HG03442 (cell line): ENCODE measurements around the gene RNF166.

Source experiments
- ATAC-seq: cut with Tn5 transposase; IDR thresholded peaks from one replicate; pipeline ENCODE4 v1.9.1; 2021; ENCODE audit warnings: mild to moderate bottlenecking, moderate library complexity; ENCODE audit not compliant: unreplicated experiment

The RNF166 gene

DNA sequence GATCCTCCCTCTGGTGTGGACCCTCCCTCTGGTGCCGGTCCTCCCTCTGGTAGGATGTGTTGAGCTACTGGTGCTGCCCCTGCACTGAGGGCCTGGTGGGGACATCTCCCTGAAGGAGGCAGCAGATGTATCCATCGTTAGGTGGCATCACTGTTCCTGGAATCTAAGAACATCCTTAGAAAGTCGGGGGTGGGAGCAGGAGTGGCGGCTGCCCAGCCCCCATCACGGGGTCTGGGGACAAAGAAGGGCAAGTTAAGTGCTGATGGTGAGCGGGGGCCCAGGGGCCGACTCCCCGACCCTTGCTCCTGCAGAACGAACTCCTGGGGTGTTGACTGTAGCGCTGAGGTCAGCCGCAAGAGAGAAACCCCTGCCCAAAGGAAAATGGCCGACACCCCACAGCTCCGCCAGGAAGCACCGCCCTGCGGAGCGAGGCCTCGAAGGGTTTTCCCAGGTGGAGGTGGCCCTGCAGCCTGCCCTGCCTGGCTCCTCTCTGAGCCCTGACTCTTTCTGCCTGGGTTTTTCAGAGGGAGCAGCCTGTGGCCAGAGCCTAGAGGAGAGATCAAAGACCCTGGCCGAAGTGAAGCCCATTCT is 5.6 kb upstream of the RNF166 start:
- ATAC-seq, result no peak

DNA sequence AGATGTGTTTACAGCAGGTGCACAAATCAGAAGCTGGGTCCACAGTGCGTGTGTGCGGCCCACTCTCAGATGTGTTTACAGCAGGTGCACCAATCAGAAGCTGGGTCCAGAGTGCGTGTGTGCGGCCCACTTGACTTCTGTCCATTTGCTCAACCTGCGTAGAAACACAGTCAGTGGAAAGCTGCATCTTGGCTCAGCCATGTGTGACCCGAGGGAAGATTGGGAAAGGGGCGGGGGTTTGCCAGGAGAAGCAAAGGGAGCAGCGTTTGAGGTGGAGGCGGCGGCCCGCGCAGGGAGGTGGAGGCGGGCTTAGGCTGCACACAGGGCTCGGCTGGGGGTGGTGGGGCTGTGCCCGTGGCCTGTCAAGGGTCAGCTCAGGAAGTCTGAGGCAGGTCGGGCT is 4.3 kb upstream of the RNF166 start:
- ATAC-seq, result no peak

DNA sequence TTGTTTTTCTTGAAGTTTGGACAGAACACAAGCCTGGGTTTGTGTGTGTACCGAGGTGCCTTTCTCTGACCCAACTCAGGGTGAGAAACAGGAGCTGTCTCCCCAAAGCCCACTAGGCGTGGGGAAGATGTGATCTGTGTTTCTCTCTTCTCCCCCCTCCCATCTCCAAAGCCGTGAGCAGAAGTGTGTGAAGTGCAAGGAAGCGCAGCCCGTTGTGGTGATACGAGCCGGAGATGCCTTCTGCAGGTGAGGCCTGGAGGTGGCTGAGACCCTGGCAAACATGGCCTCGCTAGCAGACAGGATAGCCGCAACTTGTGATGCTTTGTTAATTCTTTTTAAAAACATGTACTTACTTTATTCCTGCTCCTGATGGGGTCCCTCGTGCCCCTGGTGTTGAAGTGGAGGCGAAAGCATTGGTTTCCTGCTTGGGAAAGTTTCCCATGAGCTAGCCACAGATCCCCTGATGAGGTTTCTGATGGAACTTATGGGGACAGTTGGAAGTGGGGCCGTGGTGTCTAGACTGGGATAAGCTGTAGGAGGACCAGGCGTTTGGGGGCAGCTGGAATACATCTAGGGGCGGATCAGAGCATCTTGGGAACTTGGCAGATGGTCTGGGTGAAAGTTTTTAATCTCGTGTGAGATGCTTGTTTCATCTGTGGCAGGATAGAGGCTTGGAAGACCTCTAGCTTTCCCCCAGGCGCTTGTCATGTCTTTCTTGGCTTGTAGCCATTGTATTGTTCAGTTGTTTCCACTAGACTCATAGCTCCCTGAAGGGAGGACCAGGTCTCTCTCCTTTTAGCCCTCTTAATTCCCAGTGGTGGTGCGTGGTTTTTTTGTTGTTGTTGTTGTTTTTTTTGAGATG is 988 bp upstream of the RNF166 start:
- no peak for ATAC-seq

DNA sequence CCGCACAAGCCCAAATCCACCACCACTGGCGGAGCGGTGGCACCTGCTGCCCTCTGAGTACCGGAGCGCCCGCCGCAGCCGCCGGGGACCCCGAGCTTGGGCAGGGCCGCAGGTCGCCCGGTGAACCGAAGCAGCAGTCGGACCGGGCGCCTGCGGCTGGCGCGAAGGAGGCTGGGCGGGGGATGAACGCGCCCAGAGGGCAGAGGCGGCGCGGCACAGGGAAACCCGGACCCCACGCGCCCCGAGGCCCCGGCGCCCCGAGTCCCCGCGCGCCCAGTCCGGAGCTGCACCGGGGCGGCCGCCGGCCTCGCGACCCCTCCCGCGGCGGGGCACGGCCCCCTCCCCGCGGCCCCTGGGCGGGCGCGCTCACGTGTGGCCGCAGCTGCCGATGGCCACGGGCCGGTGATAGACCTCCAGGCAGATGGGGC is 393 bp downstream of the RNF166 start:
- ATAC-seq, result peak; percentile 10

DNA sequence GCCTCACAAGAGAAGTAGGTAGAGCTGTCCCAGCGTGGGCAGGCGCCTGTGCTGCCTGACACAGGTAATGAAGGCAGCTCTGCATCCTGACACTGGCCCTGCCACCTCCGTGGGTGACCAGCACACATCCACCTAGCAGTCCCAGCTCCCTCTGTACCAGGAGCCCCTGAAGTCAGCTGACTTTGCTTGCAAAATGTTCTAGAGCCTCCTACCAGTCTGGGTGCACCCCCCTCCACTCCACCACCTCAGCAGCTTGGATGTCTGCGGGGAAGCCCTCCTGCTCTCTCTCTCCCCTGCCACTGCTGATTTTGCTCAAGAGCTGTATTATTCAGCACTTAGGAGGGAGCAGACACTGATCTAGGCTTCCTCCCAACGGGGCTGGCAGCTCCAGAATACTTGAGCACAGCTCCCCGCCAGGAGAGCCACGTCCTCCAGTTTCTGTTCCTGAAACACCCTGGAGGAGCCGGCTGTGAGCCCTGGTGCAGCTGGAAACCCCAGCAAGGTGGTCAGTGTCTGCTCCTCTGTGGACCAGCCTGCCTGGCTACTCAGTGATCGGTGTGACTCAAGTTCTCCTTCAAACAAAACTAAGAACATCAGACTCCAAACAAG is 1.0 kb downstream of the RNF166 start:
- no peak for ATAC-seq

DNA sequence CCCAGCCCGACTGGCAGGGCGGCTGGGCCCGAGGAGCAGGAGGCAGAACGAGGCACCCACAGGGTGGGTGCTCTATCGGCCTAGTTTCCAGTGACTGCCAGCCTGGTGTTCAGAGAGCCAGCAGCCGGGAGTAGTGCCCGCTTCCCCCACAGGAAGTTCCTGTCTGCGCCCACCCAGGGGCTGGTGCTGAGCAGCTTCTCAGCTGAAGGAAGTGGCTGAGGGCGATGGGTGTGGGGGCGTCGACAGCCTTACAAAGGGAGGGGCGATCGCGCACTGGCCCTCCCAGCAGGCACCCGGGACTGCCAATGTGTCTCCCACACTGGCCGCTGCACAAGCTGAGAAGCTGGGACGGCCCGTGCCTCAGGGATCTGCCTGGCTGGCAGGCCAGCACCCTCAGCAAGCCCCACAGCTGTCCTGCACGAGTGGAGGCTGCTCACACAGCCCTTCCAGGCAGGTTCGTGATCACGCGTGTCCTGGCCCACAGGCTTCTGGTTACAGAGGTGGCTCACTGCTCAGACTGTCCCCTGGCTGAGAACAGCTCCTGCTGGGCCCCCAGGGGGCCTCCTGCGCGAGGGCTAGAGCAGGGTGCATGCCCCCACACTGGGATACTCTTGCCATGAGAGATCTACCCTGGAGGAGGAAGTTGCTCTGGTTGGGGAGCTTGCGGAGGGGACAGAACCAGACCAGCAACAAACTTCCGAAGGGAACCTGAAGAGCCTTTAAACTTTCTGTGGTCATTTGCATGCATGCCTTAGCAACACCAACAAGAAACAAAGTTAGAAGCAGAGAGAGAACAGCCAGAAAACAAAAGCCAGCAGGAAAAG is 2.5 kb downstream of the RNF166 start:
- ATAC-seq, result no peak

DNA sequence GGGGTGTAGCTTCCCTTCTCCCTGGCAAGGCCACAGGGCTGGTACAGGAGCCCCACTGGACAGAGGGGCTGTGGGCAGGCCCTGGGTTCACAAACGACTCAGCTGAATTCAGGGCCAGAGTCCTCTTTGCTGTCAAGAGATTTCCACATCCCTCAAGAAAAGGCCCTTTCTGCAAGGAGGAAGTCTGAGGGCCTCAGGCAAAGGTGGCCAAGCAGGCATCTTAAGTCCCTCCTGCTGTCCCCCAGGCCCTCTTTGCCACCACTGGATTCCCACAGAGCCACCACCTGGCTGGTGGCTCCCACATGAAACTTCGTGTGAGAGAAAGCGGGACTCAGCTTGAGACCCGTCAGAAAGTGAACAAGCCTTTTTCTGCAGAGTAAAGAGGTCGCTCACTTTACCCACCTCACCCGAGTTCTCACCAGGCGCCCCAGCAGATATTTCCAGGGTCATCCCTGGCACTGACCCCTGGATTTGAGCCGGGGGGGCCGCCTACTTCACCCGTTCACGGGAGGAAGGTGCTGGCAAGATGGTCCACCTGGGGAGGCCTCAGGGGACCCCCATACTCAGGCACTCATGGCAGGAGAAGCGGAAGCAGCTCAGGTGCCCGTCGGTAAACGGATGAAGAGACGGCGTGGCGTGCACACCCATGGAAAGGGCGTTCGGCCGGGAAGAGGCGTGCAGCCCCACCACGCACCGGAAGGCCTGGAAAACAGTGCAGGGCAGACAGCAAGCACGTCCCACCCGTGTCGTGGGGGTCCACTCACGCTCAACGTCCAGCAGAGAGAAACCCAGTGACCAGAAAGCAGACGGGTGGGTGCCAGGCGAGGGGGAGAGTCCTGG is 3.6 kb downstream of the RNF166 start:
- no peak for ATAC-seq

- ATAC-seq, result no peak
Measured at GRCh38 chr16:88701581-88702370, 4.4 kb downstream of the RNF166 start.

DNA sequence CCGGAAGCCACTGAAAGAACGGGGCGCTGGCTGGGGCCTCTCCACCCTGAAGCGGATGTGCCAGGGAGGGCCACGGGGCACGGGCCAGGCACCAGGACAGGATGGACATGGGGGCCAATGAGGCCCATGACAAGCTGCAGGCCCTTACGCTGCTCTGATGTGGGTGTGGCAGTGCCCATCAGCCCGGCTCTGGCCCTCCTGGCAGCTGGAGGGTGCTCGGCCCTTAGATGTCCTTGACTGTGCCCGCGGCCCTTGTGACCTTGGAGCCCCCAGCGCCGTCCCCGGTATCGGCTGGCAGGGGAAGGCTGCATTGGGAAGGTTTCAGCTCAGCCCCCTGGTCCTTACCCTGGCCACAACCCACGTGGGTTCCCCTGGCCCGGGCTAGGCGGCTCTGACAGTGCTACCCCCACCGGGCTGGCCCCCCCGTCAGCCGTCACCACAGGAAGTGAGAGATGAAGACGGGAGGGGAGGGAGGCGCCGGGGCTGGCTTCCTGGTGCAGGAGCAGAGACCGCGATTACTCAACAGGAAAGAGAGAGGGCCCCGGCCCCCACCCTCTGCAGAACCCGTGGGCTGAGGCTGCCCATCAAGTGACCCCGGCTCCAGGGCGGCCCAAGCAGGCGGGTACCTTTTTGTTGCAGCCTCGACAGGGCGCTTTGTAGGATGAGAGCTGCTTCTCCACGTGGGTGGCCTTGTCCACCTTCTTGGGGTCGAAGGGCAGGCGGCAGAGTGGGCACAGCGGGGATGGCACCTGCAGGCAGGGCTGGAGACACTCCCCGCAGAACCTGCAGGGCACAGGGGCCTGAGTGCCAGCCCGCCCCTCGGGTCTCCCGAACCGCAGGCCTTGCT is 5.3 kb downstream of the RNF166 start:
- peak; percentile 67 for ATAC-seq

DNA sequence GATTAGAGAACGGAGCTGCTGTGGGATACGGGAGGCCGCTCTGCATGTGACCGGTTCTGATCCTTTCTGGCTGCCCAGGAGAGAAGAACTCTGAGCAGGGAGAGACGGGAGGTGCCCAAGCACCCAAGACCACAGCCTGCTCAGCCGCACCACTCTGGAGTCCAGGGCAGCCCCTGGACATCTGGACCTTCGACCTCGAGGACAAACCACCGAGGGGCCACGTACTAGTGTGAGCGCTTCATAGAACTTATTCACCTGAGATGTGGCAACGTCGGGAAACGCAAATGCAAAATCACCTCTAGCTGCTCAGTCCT is 5.9 kb downstream of the RNF166 start:
- ATAC-seq, result no peak

GRCh38 chr16:88699180-88699579 is 7.0 kb downstream of the RNF166 start:
- ATAC-seq, result no peak

DNA sequence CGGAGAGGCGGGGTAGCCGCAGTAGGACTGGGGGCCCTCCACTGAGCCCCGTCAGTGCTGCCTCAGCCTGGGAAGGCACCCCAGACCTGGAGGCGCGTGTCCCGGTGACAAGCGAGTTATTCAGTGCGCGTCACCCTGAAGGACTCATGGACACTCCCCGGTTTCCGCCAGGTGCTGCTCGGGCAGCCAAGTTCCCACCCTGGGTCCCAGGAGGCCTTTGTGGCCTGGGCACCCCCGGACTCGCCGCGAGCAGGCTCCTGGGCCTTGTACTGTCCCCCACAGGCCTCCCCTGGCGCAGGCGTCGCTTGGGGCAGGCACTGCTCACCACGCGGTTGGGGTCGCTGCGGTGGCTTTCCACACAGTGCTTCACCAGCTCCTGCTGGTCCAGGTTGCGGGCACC is 7.6 kb downstream of the RNF166 start:
- no peak for ATAC-seq

DNA sequence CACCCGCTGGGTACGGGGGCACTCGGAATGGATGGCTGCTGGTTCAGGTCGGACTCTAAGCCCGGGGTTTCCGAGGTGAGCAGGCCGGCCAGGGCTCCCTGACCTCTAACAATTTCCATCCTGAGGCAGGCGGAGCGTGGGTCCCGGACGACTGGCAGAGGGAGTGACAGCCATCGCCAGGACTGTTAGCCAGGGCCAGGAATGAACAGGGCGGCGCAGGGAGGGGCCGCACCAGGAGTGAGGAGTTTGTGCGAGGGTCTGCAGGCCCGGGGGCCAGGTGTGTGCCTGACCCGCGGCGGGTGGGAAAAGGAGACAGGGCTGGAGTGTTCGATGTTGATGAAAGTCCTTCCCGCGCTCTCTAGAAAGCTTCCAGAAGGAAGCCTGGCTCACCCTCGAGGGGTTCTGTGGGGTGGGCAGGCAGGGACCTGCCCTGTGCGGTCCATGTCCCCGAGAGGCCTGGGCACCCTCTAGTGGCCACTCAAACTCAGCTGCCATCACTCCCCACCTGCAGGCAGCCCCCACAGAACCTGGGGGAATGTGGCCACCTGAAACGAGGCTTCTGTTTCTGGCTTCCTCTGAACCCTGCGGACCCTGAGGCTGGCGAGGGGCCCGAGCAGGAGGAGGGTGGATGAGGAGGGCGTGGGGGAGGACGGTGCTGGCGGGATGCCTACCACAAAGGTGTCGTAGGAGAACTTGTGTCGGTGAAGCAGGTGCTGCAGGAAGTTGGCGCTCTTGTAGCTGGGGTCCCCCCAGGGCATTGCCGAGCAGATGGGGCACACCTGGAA is 8.2 kb downstream of the RNF166 start:
- ATAC-seq, result no peak

DNA sequence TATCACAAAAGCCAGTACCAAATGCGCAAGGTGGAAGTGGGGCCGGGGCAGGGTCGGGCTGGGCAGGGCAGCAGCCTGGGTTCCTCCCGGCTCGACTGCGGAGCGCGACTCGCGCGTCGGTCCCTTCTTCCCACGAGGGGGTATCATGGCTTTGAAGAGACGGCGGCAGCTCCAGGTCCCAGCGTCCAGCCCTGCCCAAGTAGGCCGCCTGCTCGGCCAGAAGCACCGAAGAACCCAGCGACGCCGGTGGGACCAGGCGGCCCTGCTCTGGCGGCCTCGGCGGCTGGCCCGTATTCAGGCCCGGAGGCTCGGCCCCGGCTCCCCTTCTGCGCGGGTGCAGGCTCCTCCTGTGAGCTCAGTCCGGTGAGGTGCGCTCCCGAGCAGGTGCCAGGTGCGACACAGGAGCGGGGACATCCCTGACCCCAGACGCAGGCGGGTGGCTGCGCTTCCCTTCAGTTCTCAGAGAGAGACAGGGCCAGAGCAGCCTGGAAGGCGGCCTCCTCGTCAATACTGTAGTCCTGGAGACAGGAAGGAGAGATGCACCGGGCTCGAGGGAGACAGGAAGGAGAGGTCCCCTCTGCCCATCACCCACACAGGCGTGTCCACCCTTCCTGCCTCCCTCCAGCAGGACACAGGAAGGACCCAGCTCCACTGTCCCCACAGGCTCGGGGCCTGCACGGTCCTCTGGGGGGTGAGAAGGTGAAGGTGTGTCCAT is 8.9 kb downstream of the RNF166 start:
- ATAC-seq, result no peak

DNA sequence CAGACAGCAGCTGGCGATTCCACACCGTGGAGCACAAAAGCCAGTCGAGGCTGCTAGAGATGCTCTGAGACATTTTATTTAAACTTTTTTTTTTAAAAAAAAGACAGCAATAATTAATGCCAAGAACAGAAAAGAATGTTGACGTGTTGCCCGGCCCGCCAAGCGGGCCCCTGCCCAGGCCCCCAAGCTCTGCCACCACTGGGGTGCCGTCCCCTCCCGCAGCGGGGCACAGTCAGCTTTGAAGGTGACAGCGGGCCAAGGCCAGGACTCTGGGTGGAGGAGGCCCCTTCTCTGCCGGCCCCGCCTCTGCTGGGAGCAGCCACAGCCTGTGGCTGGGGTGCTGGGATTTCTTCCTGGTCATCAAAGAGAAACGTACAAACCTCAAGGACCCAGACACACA is 9.8 kb downstream of the RNF166 start:
- ATAC-seq, result no peak

DNA sequence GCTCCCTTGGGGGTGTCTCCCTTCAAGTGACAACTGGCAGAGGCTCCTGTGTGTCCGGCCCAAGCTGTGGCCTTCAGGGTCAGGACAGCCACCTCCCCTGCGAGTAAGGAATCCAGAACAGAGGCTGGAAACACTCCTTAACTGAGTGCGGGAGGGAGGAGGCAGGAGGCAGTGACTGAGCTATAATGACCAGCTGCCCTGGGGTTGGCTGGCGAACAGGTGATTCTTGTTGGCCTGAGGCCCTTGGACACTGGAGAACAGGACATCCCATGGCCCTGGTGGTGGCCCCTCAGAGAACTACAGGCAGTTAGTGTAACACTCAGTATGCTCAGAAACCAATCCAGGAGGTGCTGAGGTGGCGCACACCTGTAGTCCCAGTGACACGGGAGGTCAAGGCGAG is 10.5 kb downstream of the RNF166 start:
- ATAC-seq, result no peak

DNA sequence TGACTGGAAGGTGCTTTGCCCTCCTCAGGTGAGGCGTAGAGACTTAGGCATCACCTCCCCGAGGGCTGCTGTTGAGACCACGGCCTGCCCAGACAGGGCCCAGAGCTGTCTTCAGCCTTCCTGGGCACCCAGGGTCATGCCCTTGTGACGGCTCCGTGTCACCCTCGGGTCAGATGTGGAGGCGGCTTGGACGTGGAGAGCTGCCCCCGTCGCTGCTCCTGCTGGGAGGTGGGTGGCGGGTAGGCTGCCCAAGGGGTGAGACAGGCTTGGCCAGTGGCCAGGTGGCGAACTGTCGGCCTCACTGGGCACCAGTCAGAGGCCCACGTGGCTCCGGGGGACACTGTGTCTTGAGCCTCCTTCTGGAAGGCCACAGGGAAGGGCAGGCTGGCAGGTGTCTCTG is 11.0 kb downstream of the RNF166 start:
- no peak for ATAC-seq
